Upper lobe of left lung (tissue), 6 donors: ENCODE results near the gene CCL11. TPM values are rescaled to one million over a fixed set of nuclear protein-coding genes. Genes with fewer than 3 reads are reported as not detected.

Source experiments
- ATAC-seq, 2 donors: fragments of 200-7000 bp; cut with Tn5 transposase; one replicate each; pipeline ENCODE4 v1.9.1; 2022; ENCODE audit warnings: mild to moderate bottlenecking in 2 of 2, moderate library complexity in 2 of 2; ENCODE audit not compliant: low FRiP score in 2 of 2
- DNase-seq, 2 donors: peaks; one replicate each; pipeline ENCODE4 v3.0.0-alpha.2; 2019 to 2020
- H3K27ac ChIP-seq, 4 donors: fragments of 200-600 bp; sonication (generic); one replicate each; pipeline ENCODE4 v1.5.1; 2016 to 2019
- H3K27me3 ChIP-seq, 4 donors: fragments of 200-600 bp; sonication (generic); one replicate each; pipeline ENCODE4 v1.5.1; 2017 to 2019
- H3K36me3 ChIP-seq, 4 donors: fragments of 200-600 bp; sonication (generic); one replicate each; pipeline ENCODE4 v1.5.1; 2016 to 2019
- H3K4me1 ChIP-seq, 4 donors: fragments of 200-600 bp; sonication (generic); one replicate each; pipeline ENCODE4 v1.5.1; 2018 to 2019
- H3K4me3 ChIP-seq, 4 donors: fragments of 200-600 bp; sonication (generic); one replicate each; pipeline ENCODE4 v1.5.1; 2017 to 2019; ENCODE audit warnings: mild to moderate bottlenecking in 2 of 4, moderate library complexity in 1 of 4
- H3K9me3 ChIP-seq, 4 donors: fragments of 200-600 bp; sonication (generic); one replicate each; pipeline ENCODE4 v1.5.1; 2018 to 2019
- EP300 ChIP-seq, 4 donors: sonication (generic); formaldehyde crosslinking; IDR thresholded peaks; one replicate each; pipeline ENCODE4 v1.5.1; 2017; ENCODE audit warnings: antibody characterized with exemption in 4 of 4, control low read depth in 2 of 4
- POLR2A ChIP-seq, 4 donors: fragments of 450-650 bp; IDR thresholded peaks; one replicate each; pipeline ENCODE4 v1.5.1; 2016 to 2017; ENCODE audit warnings: antibody characterized with exemption in 4 of 4, mild to moderate bottlenecking in 2 of 4
- POLR2AphosphoS5 ChIP-seq, 2 donors: sonication (generic); formaldehyde crosslinking; IDR thresholded peaks; one replicate each; pipeline ENCODE4 v1.5.1; 2017; ENCODE audit warnings: antibody characterized with exemption in 2 of 2
- WGBS, 2 donors: methylation state at CpG; one replicate each; pipeline ENCODE4 v1.1.5; 2017 to 2018; 5-methylcytosine and 5-hydroxymethylcytosine counted together
- total RNA-seq, 6 donors: library from RNA; depleted of rRNA in 4 of 6; stranded (reverse); fragments of >200 nt in 4 of 6; gene quantifications; one replicate each; pipeline versions ENCODE4 v1.1.0 to v1.2.1, GENCODE V29; 2016 to 2021
- TF ChIP-seq, protein P1 (sequence below), 6 experiments: fragments of 450-650 bp in 4 of 6; fragments of 200-600 bp in 2 of 6; sonication (generic) in 2 of 6; IDR thresholded peaks; one replicate each; pipeline ENCODE4 v1.5.1; 2016 to 2019; ENCODE audit warnings: antibody characterized with exemption in 6 of 6
- donor health status: DM: no; HTN: no; CAD: no; lungs with moderate emphysema.
- donor health status: DM: no; HTN: yes; CAD: no; lungs with severe emphysema.

CCL11 gene
- total RNA-seq, 6 donors from 2014 or later, result 1.2 TPM; not detected in 5

DNA sequence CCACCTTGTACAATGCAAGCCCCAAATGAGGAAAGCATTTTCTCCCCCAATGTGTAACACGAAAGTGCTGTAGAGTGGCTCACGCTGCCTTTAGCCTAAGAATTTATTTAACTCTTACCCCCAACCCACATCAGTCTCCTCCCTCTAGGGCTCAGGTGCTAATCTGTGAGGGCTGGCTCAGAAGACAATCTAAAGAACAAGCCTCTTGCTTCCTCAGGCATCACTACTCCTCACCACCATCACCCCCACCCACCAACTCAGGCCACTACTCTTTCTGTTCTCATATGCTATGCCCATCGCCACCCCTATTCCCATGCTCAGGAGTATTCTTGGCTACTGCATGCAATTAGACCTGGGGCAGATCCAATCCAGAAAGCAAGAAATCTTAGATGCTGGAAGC, 34.4 kb upstream of the CCL11 start:
- 91 to 95% methylated on average over 3 of the region's 3 CpGs for WGBS, 2 donors
- Histone ChIP-seq H3K4me3 (no peak overlapping the region), H3K36me3 (no peaks in the 10 kb centered on the region), H3K4me1 (peaks cover 74 to 90% (median 82%) of the 10 kb centered on the region in 4 donors), H3K27ac (no peak overlapping the region), H3K27me3 (no peaks in the 10 kb centered on the region), H3K9me3 (no peaks in the 10 kb centered on the region)
- no peak for ATAC-seq
- DNase-seq, result no peak
- TF ChIP-seq, protein P1, sequence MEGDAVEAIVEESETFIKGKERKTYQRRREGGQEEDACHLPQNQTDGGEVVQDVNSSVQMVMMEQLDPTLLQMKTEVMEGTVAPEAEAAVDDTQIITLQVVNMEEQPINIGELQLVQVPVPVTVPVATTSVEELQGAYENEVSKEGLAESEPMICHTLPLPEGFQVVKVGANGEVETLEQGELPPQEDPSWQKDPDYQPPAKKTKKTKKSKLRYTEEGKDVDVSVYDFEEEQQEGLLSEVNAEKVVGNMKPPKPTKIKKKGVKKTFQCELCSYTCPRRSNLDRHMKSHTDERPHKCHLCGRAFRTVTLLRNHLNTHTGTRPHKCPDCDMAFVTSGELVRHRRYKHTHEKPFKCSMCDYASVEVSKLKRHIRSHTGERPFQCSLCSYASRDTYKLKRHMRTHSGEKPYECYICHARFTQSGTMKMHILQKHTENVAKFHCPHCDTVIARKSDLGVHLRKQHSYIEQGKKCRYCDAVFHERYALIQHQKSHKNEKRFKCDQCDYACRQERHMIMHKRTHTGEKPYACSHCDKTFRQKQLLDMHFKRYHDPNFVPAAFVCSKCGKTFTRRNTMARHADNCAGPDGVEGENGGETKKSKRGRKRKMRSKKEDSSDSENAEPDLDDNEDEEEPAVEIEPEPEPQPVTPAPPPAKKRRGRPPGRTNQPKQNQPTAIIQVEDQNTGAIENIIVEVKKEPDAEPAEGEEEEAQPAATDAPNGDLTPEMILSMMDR (IDR thresholded peaks at IDR 0.05), result no peak
- TF ChIP-seq POLR2AphosphoS5 (IDR thresholded peaks at IDR 0.05) (no peak), EP300 (IDR thresholded peaks at IDR 0.05) (no peak), POLR2A (IDR thresholded peaks at IDR 0.05) (no peak)

DNA sequence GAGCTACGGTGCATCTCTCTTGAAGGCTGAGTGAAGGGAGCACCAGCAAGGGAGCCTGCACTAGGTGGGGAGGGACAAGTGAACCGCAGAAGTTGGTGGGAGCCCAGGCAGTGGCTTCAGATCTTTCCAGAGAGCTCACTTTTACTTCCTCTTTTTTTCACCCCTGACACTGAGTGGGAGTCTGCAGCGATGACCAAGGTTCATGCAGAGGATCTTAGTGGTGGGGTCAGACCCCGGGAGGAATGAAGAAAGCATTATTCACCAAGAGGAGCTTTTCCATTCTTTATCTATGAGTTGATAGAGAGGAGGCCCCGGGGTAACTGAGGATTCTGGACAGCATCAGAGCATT, 33.5 kb upstream of the CCL11 start:
- no peaks in the 10 kb centered on the region for H3K36me3 ChIP-seq
- H3K27ac ChIP-seq, result peak overlapping the region; percentile 39 to 80 (median 70)
- no peak for TF ChIP-seq POLR2A (IDR thresholded peaks at IDR 0.05)
- no peak for TF ChIP-seq EP300 (IDR thresholded peaks at IDR 0.05)
- TF ChIP-seq, protein P1 (IDR thresholded peaks at IDR 0.05), result no peak
- TF ChIP-seq POLR2AphosphoS5 (IDR thresholded peaks at IDR 0.05), result no peak
- peaks cover 79 to 93% (median 83%) of the 10 kb centered on the region in 4 donors for H3K4me1 ChIP-seq
- H3K9me3 ChIP-seq, result no peaks in the 10 kb centered on the region
- 32 to 44% methylated on average over 5 of the region's 5 CpGs for WGBS, 2 donors
- ATAC-seq (peak in 1 of 2 donors; percentile 53), DNase-seq (peak in 1 of 2 donors; percentile 33)
- H3K27me3 ChIP-seq, result no peaks in the 10 kb centered on the region
- no peak overlapping the region for H3K4me3 ChIP-seq

DNA sequence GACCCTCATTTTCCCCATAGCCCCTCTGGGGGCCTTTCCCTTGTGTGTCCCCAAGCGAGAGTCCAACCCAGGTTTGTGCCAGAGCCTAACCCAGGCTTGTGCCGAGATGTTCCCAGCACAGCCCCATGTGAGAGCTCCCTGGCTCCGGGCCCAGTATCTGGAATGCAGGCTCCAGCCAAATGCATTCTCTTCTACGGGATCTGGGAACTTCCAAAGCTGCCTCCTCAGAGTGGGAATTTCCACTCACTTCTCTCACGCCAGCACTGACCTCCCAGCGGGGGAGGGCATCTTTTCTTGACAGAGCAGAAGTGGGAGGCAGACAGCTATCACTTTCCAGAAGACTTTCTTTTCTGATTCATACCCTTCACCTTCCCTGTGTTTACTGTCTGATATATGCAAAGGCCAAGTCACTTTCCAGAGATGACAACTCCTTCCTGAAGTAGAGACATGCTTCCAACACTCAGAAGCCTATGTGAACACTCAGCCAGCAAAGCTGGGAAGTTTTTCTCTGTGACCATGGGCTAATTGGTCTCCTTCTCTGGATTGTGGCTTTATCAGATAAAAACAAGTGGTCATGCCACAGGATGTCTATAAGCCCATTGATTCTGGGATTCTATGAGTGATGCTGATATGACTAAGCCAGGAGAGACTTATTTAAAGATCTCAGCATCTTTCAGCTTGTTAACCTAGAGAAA, 33.0 kb upstream of the CCL11 start:
- DNase-seq (peak in 1 of 2 donors; percentile 92), ATAC-seq (peak; percentile 61 to 77)
- no peaks in the 10 kb centered on the region for H3K27me3 ChIP-seq
- peaks cover 74 to 88% (median 81%) of the 10 kb centered on the region in 4 donors for H3K4me1 ChIP-seq
- WGBS, 2 donors, result 19 to 28% methylated on average over 3 to 6 of the region's 6 CpGs
- no peak overlapping the region for H3K4me3 ChIP-seq
- peak overlapping the region; percentile 39 to 80 (median 70) for H3K27ac ChIP-seq
- no peaks in the 10 kb centered on the region for H3K36me3 ChIP-seq
- H3K9me3 ChIP-seq, result no peaks in the 10 kb centered on the region
- TF ChIP-seq POLR2AphosphoS5 (IDR thresholded peaks at IDR 0.05) (peak; percentile 73 to 81), EP300 (IDR thresholded peaks at IDR 0.05) (peak in 3 of 4 donors; percentile 8 to 94 (median 78)), POLR2A (IDR thresholded peaks at IDR 0.05) (no peak)

DNA sequence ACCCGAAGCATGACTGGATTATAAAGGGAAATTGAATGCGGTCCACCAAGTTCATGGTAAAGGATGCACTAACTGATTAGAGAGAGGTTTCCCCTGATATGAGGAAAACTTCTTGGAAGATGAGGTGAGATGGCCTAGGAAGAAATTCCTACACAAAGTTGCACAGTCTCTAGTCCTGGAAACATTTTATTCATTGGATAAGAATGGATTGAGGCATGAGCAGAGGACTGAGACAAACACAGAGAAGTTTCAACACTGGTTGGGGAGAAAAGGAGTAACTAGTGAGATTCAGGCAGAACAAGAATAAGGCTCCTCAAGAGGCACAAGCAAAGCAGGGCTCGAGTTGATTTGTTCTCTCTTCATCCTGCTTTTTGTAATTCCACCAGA, 32.4 kb upstream of the CCL11 start:
- TF ChIP-seq, protein P1 (IDR thresholded peaks at IDR 0.05), result no peak
- TF ChIP-seq POLR2A (IDR thresholded peaks at IDR 0.05) (no peak), EP300 (IDR thresholded peaks at IDR 0.05) (no peak), POLR2AphosphoS5 (IDR thresholded peaks at IDR 0.05) (no peak)
- Histone ChIP-seq H3K4me1 (peaks cover 70 to 83% (median 75%) of the 10 kb centered on the region in 4 donors), H3K9me3 (no peaks in the 10 kb centered on the region), H3K27me3 (no peaks in the 10 kb centered on the region), H3K36me3 (no peaks in the 10 kb centered on the region), H3K27ac (peak overlapping the region; percentile 39 to 80 (median 70)), H3K4me3 (no peak overlapping the region)
- DNase-seq, result no peak
- 63 to 72% methylated on average over 3 of the region's 3 CpGs for WGBS, 2 donors
- ATAC-seq, result no peak

DNA sequence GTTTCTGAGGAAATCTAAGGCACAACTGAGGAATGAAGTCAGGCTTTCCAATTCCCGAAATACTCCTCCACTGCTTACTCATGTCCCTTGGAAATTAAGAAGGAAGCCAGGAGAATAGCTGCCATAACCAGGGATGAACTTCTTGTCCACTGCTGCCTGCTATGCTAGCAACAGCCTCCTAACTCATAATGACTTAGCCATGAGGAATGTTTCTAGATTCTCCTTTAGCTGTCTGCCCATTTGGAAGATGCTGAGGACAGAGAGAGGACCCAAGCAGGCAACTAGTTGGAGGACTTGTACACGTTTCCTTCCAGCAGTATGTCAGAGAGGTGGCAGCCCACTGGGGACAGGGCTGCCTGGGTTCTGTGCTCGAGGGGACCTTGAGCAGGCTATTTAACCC, 31.4 kb upstream of the CCL11 start:
- TF ChIP-seq POLR2AphosphoS5 (IDR thresholded peaks at IDR 0.05), result peak; percentile 39 to 54
- no peak for TF ChIP-seq POLR2A (IDR thresholded peaks at IDR 0.05)
- WGBS, 2 donors, result 40 to 68% methylated on average over 2 to 3 of the region's 3 CpGs
- H3K4me3 ChIP-seq, result no peak overlapping the region
- H3K4me1 ChIP-seq, result peaks cover 68 to 73% (median 69%) of the 10 kb centered on the region in 4 donors
- no peaks in the 10 kb centered on the region for H3K9me3 ChIP-seq
- H3K27ac ChIP-seq, result peak overlapping the region; percentile 39 to 80 (median 70)
- no peaks in the 10 kb centered on the region for H3K27me3 ChIP-seq
- ATAC-seq, result peak in 1 of 2 donors; percentile 72
- no peak for DNase-seq
- H3K36me3 ChIP-seq, result no peaks in the 10 kb centered on the region
